Stimulated activated CD4-positive, alpha-beta T cell treated with anti-CD3 and anti-CD28 coated beads, Interleukin-12 subunit alpha, Interleukin-12 subunit beta, amount 100 ng/mL, for 48 hours (primary cell): Measurements from ENCODE around the gene UBE2J2.

Source experiments
- DNase-seq, 3 donors: peaks; one replicate each; pipeline ENCODE4 v3.0.0-alpha.2; 2020; ENCODE audit warnings: low read depth in 2 of 3, low spot score in 1 of 3

The UBE2J2 gene

DNA sequence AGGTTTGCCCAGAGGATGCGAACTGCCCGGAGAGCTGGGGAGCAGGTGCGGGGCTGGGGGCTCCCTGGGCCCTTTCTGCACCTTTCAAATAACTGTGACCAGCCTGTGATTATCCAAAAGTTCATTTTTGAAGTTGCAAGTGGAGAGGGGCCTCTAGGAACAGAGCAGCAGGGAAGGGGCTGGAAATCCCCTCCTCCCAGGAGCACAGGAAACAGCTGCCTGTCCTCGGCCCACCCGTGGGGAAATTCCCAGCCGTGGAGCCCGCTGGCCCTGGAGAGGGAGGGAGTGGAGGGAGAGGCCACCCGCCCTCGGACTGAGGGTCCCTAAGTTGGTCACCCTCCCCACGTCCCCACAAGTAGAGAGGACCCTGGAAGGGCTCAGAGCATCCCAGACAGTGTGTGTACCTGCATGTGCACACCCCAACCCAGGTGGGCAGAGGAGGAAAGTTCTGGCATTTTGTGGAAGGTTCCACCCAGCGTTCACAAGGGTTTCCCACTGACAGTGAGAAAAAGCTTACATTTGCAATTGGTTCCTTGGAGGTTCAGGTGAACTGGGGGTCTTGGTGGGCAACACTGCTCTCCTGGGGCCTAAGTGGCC, 58.5 kb downstream of the UBE2J2 start:
- DNase-seq: no peak

DNA sequence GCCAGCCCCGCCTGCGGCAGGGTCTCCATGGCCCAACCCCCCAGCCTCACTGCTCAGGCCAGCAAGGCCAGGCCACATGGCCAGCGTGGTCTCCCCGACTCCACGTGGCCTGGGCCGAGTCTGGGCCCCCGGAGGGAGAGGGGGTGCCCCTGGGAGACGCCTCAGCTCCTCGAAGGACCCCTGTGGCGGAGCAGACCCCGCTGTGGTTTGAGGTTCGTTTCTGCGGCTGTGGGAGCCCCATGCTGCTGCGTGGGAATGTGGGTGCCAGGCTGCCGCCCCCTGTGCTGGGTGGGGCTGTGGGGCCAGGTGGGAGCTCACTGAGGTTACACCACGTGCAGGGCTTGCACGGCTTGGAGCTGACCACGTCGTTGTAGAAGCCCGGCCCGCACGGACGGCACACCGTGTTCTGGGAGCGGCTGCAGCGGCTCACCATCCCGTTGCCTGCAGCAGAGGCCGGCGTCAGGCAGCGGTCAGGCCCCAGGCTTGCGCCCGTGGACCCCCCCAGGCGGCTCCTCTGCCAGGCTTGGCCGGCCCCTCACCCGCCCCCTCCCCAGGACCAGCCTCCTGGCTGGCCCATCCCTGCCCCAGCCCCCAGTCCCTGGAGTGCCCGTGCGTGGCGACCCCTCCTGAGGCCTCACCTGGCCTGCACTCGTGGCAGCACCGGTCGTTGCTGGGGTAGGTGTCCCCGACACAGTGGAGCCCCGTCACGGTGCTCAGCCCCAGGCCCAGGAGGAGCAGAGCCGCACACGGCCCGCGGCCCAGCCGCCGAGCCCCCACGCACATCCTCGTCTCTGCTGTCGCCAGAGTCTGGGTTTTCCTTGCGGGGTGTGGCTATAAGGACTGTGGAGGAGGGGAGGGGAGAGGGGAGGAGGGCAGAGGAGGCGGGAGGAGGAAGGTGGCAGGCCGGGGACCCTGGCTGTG, 60.0 kb downstream of the UBE2J2 start, which contains the start of gene TNFRSF4:
TNFRSF4 (minus strand) TSS at position 809 of the 921 bp plus-strand sequence; CDS start at position 783, 26 bp downstream.
- DNase-seq: no peak

DNA sequence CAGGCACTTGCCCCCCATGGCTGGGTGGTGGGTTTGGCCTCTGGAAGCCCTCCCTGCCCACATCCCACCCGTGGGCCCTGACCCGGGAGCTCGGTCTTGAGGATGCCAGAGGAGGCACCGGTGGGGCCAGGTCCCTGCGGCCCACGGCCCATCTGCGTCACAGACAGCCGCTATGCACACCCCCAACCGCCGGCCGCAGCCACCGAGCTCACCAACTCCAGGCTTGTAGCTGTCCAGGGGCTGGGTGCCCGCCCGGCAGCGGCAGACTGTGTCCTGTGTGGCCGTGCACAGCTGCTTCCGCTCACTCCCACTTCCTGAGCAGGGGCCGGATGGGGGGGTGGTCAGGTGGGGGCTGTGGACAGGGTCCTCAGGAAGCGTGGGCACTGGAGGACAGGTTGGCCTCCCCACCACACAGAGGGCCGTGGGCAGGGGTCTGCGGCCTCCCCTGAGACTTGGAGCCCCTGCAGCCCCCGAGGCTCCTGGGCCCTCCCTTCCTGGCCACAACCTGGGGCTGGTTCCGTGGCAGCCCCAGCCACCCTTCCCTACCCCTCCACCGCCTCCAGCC, 60.8 kb downstream of the UBE2J2 start:
- peak in 1 of 3 donors; percentile 50 for DNase-seq

DNA sequence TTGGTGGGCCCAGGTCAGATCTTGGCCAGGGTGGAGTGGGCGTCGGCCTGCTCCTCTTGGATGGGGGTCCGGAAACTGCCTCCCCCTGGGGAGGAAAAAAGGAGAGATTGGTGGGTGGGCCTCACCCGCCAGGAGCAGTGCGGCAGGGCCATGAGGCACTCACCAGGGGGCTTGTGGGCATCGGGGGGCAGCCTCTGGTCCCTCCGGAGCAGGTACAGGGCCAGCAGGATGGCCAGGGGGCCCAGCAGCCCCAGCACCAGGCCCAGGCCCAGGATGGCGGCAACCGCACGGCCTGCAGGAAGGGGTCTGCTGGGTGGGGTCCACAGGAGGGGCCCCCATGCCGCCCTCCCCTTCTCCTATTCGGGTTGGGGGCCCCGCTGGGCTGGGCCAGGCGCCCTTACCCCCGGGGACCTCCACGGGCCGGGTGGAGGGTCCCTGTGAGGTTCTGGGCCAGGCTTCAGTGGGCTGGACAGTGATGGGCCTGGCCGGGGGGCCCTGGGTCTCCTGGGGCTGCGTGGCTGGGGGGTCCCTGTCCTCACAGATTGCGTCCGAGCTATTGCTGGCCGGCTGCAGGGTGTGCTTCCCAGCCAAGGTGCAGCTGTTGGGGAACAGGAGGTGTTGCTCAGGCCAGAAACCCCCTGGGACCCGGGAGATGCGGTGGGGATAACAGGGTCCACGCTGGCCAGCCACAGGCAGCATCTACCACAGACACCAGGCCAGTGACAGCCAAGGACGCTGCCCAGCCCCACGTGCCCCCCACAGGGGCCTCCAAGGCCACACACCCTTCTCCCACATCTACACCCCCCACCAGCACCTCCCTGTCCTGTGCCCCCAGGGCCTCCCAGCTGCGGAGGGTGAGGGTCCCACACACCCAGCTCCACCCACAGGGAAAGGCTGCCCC, 61.9 kb downstream of the UBE2J2 start:
- DNase-seq: no peak

DNA sequence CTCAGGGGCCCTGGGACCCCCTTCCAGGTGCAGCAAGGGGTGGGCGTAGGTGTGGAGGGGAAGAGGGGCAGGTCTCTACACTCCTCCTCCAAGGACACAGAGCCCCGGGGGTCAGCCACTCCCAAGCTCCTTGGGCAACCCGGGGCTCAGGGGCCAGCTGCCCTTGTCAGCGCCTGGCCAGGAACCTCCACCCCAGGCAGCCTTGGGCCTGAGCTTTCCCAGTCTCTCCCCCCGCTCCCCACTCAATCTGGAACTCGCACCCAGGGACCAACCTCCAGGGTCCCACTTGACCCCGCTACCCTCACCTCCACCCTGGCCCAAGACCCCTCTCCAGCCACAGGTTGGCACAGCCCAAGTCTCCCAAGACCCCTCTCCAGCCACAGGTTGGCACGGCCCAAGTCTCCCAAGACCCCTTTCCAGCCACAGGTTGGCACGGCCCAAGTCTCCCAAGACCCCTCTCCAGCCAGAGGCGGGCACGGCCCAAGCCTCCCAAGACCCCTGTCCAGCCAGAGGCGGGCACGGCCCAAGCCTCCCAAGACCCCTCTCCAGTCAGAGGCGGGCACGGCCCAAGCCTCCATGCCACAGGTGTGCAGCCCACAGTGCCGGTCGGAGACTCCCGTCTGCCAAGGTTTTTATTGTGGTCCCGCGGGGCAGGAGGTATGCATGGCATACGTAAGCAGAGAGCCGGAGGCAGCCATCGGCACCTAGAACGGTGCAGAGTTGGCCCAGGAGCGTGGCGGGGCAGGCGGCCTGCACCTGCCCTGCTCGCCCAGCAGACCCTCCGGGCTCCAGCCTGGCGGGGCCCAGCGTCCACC, 62.7 kb downstream of the UBE2J2 start:
- no peak for DNase-seq

DNA sequence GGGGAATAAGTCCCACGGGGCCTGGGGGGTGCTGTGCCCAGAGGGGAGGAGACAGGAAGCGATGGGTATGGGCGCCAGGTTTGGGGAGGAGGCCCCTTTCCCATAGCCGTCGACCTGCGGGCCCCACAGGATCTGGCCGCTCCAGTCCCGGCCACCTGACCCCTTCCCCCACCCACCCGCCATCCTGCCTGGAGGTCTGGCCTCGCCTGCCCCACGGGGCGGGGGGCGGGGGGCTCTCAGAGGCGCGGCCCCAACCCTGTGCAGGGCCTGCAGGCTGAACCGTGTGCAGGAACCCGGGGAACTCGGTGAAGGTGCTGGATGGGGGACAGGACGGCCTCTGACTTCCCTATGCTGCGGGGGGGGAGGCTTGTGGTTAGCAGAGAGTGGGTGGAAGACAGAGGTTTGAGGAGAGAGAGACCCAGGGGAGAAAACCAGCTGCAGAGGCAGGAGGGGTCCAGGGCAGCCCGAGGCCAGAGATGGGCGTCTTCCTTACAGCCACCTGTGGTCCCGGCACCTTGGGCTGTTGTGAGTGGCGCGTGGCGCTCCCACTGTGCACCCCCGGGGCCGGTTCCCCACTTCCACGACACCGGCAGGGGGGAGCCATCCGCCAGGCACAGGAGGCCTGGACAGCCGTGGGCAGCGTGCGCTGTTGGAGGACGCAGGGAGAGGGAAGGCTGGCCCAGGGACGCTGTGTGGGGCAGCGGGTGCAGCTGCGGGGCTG, 64.8 kb downstream of the UBE2J2 start:
- DNase-seq: no peak

DNA sequence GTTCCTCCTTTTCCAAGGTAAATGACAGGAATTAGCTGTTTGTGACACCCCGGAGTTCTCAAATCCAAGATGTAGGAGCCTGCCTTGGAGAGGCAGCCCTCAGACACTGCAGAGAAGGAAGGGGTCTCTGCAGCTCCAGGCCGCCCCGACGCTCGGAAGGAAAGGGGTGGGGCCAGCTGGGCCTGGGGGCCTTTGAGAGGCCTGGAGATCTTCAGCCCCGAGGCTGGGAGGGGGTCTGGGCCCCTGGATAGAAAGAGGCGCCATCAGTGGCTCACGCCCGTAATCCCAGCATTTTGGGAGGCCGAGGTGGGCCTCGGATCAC, 66.1 kb downstream of the UBE2J2 start:
- no peak for DNase-seq

DNA sequence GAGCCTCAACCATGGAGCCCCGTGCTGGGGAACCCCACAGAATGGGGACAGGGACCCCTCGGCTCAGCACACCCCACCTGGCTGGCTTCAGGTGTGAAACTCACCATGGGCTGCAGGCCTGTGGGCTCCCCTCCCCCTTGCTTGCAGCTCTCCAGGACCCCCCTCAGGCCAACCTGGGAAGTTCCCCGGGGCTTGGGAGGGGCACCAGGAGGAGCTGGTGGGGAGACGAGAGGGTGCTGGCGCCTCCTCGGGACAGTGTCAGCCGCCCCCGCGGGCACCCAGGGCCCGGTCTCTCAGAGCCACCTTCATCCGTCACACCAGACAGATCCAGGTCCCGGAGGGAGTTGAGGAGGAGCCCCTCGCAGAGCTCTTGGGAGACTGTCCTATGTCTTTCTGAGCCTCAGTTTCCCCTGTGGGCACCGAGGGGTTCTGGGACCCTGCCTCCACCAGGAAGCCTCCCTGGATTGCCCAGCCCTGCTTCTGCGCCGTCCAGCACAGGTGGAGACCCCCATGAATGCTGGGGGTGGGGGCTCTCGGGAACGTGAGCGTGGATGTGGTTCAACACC, 66.6 kb downstream of the UBE2J2 start:
- no peak for DNase-seq

DNA sequence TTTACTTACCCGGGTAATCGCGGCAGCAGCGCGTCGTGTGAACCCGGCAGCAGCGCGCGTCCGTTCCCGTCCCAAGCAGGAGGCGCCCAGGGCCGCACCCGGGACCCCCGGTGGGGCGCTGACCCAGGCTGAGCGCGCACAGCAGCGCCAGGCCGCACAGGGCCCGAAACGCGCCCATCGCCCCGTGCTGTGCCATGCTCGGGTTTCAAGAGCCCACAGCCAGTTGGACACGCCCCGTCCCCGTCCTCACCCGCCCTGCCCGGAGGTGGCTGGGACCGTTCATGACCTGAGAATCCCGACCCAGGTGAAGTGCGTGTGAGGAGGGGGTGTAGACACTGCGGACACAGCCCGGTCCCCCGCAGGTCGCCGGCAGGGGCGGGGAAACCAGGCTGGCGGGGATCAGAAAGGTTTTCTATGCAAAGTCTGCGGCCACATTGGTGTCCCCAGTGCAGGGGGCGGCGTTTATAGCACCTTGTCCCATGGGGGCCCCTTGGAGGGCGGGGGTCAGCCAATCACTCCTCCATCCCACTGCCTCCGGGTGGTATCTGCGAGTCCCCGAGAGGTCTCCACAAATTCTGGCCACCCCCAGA, 67.2 kb downstream of the UBE2J2 start, which contains the start of gene TNFRSF18:
TNFRSF18 (minus strand) TSS at position 217 of the 590 bp plus-strand sequence; CDS start at position 196, 21 bp downstream.
- no peak for DNase-seq

DNA sequence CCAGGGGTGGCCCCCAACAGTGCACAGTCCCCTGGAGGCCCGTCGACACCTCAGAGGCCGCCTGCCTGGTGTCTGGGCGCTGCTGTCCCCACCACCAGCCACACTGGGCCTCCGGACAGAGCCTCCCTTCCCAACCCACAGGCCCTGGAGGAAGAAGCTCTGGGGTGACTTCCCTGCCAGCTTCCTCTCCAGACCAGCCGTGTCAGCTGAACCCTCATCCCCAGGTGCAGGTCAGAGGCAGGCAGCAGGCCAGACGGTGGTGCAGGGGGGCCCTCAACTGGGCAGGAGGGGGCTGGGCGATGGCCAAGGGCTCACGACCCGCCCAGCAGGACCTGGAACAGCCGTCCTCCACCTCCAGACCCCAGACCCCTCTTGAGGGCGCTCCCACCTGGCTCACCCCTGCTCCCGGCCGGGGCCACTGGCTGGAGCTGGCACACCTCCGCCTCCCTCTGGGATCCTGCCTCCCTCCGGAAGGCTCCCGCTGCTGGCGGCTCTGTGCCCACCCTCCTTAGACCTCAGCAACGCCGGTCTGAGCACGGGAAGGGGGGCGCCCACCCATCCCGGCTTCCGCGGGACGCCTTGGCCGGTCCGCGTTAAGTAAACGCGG, 67.8 kb downstream of the UBE2J2 start:
- no peak for DNase-seq

DNA sequence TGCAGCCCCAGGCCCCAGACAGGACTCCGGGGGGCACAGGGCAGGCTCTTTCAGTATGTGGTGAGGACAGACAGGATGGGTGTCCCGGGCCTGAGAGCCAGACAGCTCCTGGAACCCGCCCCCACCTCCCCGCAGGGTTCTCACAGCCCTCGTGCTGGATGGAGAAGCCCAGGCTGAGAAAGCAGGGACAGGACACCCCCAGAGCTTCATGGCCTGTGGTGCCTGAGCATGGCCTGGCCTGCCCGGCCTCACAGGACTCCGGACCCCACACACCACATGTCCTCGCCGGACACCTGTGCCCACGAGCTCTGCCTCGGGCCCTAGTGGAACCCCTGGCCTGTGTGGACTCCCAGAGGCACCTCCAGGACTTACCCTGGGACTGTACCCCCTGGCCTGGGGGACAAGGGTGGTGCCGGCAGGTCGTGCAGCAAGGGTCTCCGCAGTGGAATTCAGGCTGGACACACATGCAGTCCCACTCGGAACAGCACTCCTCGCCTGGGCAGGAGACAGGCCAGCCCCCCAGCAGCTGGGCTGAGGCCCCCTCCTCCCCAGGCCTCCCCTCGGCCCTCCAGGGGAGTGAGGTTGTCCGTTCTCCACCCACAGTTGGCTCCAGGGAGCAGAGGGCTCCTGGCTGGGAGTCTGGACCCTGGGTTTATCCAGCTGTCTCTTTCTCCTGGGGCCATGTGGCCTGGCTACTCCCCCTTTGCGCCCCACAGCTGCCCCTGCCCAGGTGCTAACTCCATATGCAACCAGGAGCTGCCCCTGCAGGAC, 68.5 kb downstream of the UBE2J2 start:
- DNase-seq: no peak

DNA sequence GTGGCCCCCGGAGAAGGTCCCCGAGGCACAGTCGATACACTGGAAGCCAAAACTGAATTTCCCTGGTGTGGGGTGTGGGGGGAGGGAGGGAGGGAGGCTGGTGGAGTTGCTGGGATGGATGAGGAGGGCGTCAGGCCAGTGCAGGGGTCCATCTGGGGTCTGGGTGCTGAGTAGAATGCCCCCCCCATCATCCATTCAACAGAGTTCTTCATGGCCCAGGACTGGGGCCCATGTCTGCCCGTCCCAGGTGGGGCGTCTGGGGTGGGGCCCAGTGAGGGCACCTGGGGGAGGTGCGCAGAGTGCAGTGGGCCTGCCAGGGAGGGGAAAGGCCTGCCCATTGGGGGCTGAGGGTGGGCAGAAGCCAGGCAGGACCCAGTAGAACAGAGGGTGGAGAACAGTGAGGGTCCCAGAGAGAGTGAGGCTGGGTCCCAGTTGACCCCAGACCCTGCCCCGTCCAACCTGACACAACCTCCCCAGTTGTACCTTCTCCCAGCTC, 69.2 kb downstream of the UBE2J2 start:
- DNase-seq: no peak
